GM12878 (cell line): ENCODE measurements around the gene CLPSL1. TPM values are rescaled to one million over a fixed set of nuclear protein-coding genes. Genes with fewer than 3 reads are reported as not detected.

ENCODE experiments used
- ATAC-seq: fragments of 200-7000 bp; cut with Tn5 transposase; 3 replicates; pipeline ENCODE4 v1.9.1; 2020; ENCODE audit warnings: mild to moderate bottlenecking, moderate library complexity
- BruUV-seq: library from RNA; stranded (reverse); fragments of 400-500 nt; replicated peaks from 2 replicates; lab custom pipeline; 2021; lab: Mats Ljungman, UMichigan
- CTCF ChIA-PET: fragments of 300-600 bp; sonication (Branson Sonifier 250); formaldehyde crosslinking; extraction: SDS; loops from one replicate; lab custom pipeline; 2021; ENCODE audit warnings: inconsistent platforms; lab: Yijun Ruan, JAX
- POLR2A ChIA-PET: fragments of 350-600 bp; formaldehyde crosslinking; extraction: SDS; loops from one replicate; lab custom pipeline; 2021; ENCODE audit warnings: inconsistent platforms; lab: Charles Lee
- RAD21 ChIA-PET: fragments of 300-600 bp; sonication (Branson Sonifier 250); formaldehyde crosslinking; loops from one replicate; lab custom pipeline; 2023; ENCODE audit warnings: antibody characterized with exemption; ENCODE audit not compliant: unreplicated experiment; lab: Charles Lee
- SMC1A ChIA-PET: fragments of 300-600 bp; sonication (Branson Sonifier 250); formaldehyde crosslinking; loops from one replicate; lab custom pipeline; 2023; ENCODE audit not compliant: unreplicated experiment, uncharacterized antibody; lab: Charles Lee
- DNase-seq: peaks from one replicate; pipeline ENCODE4 v3.0.0-alpha.2; 2011; ENCODE audit warnings: low read depth, low spot score
- FAIRE-seq: peaks from 3 replicates; lab custom pipeline; 2011; peaks lifted over from hg19 to GRCh38; lab: Jason Lieb, UNC
- H2AFZ ChIP-seq: 2 replicates; pipeline ENCODE4 v1.6.0; 2011; ENCODE audit warnings: low read depth, low read length, control low read depth; ENCODE audit not compliant: control insufficient read depth
- H3K27ac ChIP-seq: 2 replicates; pipeline ENCODE4 v1.5.1; 2011; ENCODE audit warnings: control low read depth; ENCODE audit not compliant: control insufficient read depth, insufficient read depth
- H3K27me3 ChIP-seq, 2 experiments: replicated peaks in 1 of 2; 2 replicates each; pipeline versions ENCODE4 v1.6.0 to v1.6.1; 2011; ENCODE audit warnings: low read length in 1 of 2; ENCODE audit not compliant: control insufficient read depth in 2 of 2, insufficient read depth in 2 of 2
- H3K36me3 ChIP-seq, 2 experiments: 2 replicates each; pipeline ENCODE4 v1.5.1; 2011; ENCODE audit warnings: low read length in 1 of 2; ENCODE audit not compliant: control insufficient read depth in 2 of 2, insufficient read depth in 2 of 2
- H3K4me1 ChIP-seq: 2 replicates; pipeline ENCODE4 v1.6.1; 2011; ENCODE audit warnings: mild to moderate bottlenecking, low read length, moderate library complexity, mixed read lengths; ENCODE audit not compliant: control insufficient read depth, insufficient read depth
- H3K4me2 ChIP-seq: 2 replicates; pipeline ENCODE4 v1.6.0; 2011; ENCODE audit warnings: control low read depth; ENCODE audit not compliant: control insufficient read depth, insufficient read depth
- H3K4me3 ChIP-seq: fragments of 200-600 bp; sonication (generic); 2 replicates; pipeline ENCODE4 v1.5.1; 2016
- H3K79me2 ChIP-seq: 2 replicates; pipeline ENCODE4 v1.6.0; 2011; ENCODE audit warnings: low read length; ENCODE audit not compliant: control insufficient read depth, insufficient read depth
- H3K9ac ChIP-seq: 2 replicates; pipeline ENCODE4 v1.8.0; 2011; ENCODE audit warnings: low read length, control low read depth, mixed read lengths; ENCODE audit not compliant: control insufficient read depth, insufficient read depth
- H3K9me3 ChIP-seq: replicated peaks from 3 replicates; pipeline ENCODE4 v1.5.1; 2011; ENCODE audit warnings: mild to moderate bottlenecking, low read length; ENCODE audit not compliant: control insufficient read depth, insufficient read depth
- H4K20me1 ChIP-seq: 2 replicates; pipeline ENCODE4 v1.6.0; 2011; ENCODE audit not compliant: control insufficient read depth, insufficient read depth
- CBFB ChIP-seq: IDR thresholded peaks from 2 replicates; pipeline ENCODE4 v1.6.1; 2016; ENCODE audit warnings: antibody characterized with exemption, low read depth
- CHD2 ChIP-seq: IDR thresholded peaks from 2 replicates; pipeline ENCODE4 v1.6.1; 2011; ENCODE audit warnings: low read depth, low read length, improper control_type of control experiment, borderline replicate concordance
- CREB1 ChIP-seq: IDR thresholded peaks from 2 replicates; pipeline ENCODE4 v1.6.1; 2012; ENCODE audit warnings: low read depth, mild to moderate bottlenecking, inconsistent platforms
- IRF4 ChIP-seq: IDR thresholded peaks from 2 replicates; pipeline ENCODE4 v1.6.1; 2011; ENCODE audit warnings: low read depth, low read length
- JUNB ChIP-seq: IDR thresholded peaks from 2 replicates; pipeline ENCODE4 v1.6.1; 2016; ENCODE audit warnings: antibody characterized with exemption, mild to moderate bottlenecking
- KDM1A ChIP-seq: fragments of 200-600 bp; sonication (generic); IDR thresholded peaks from 2 replicates; pipeline ENCODE4 v1.6.1; 2016; ENCODE audit warnings: borderline replicate concordance
- NBN ChIP-seq: fragments of 450-650 bp; IDR thresholded peaks from 2 replicates; pipeline ENCODE4 v1.6.1; 2016
- NFYB ChIP-seq: IDR thresholded peaks from 2 replicates; pipeline ENCODE4 v1.6.1; 2011; ENCODE audit warnings: low read depth, mild to moderate bottlenecking, low read length, improper control_type of control experiment, moderate library complexity; ENCODE audit not compliant: insufficient read depth
- NR2F1 ChIP-seq: fragments of 450-650 bp; conservative IDR thresholded peaks from 2 replicates; pipeline ENCODE4 v1.6.1; 2017; ENCODE audit warnings: mild to moderate bottlenecking
- RBBP5 ChIP-seq: fragments of 200-600 bp; sonication (generic); conservative IDR thresholded peaks from 2 replicates; pipeline ENCODE4 v1.6.1; 2016
- RFX5 ChIP-seq: IDR thresholded peaks from 2 replicates; pipeline ENCODE4 v1.6.1; 2011; ENCODE audit warnings: low read depth, low read length, improper control_type of control experiment
- SMC3 ChIP-seq: IDR thresholded peaks from 2 replicates; pipeline ENCODE4 v1.6.1; 2011; ENCODE audit warnings: low read length, improper control_type of control experiment, borderline replicate concordance
- SREBF2 ChIP-seq: IDR thresholded peaks from 2 replicates; pipeline ENCODE4 v1.6.1; 2012; ENCODE audit warnings: mild to moderate bottlenecking, low read length
- TAF1 ChIP-seq: IDR thresholded peaks from 2 replicates; pipeline ENCODE4 v1.6.1; 2011; ENCODE audit warnings: mild to moderate bottlenecking, low read depth, low read length, borderline replicate concordance
- YY1 ChIP-seq: IDR thresholded peaks from 2 replicates; pipeline ENCODE4 v1.6.1; 2011; ENCODE audit warnings: low read depth, mild to moderate bottlenecking, low read length
- ZNF207 ChIP-seq: fragments of 450-650 bp; IDR thresholded peaks from 2 replicates; pipeline ENCODE4 v1.6.1; 2014; ENCODE audit warnings: antibody characterized with exemption, mild to moderate bottlenecking, borderline replicate concordance
- whole genome bisulfite sequencing: methylation state at CpG from one replicate; pipeline ENCODE4 v1.1.6; 2016; ENCODE audit warnings: low lambda C conversion rate; ENCODE audit not compliant: insufficient replicate concordance, insufficient coverage; ENCODE audit errors: missing lambda C conversion rate; 5-methylcytosine and 5-hydroxymethylcytosine counted together
- in situ Hi-C: fragments of 300-500 bp; cut with MboI; formaldehyde crosslinking; loops from 9 replicates; pipeline ENCODE4 v1.14.3; 2018; ENCODE audit warnings: mixed read lengths
- intact Hi-C: fragments of 100-400 bp; cut with micrococcal nuclease; formaldehyde crosslinking; loops from one replicate; pipeline ENCODE4 v1.14.2; 2022; ENCODE audit not compliant: unreplicated experiment
- polyA plus RNA-seq, 11 experiments: library from polyadenylated mRNA; depleted of rRNA in 4 of 11; unstranded in 6 of 11; stranded (reverse) in 5 of 11; fragments of >200 nt; fragmentation: Nextera tagmentation in 4 of 11; fragmentation: Illumina TruSeq in 1 of 11; extraction: Ambion mirVana in 4 of 11; extraction: Trizol in 1 of 11; gene quantifications; 1 replicate in 1 of 11; 2 replicates in 10 of 11; pipeline versions ENCODE4 v1.2.1 to v1.2.3, GENCODE V29; 2011 to 2016; ENCODE audit warnings: inconsistent platforms in 2 of 11, missing spikeins in 2 of 11, low read depth in 1 of 11
- total RNA-seq, 4 experiments: library from RNA; depleted of rRNA in 3 of 4; stranded (reverse); fragments of >200 nt in 3 of 4; fragmentation: Illumina TruSeq in 1 of 4; extraction: Trizol in 1 of 4; gene quantifications; 2 replicates each; pipeline versions ENCODE4 v1.2.1 to v1.2.3, GENCODE V29; 2013 to 2021
- TF ChIP-seq, protein P1 (sequence below): fragments of 450-650 bp; IDR thresholded peaks from 2 replicates; pipeline ENCODE4 v1.6.1; 2017; ENCODE audit warnings: antibody characterized with exemption, mild to moderate bottlenecking, moderate library complexity
- TF ChIP-seq, protein P2 (sequence below): IDR thresholded peaks from 2 replicates; pipeline ENCODE4 v1.6.1; 2011; ENCODE audit warnings: low read depth, mild to moderate bottlenecking, low read length, moderate library complexity, borderline replicate concordance; ENCODE audit errors: extremely low read depth
- TF ChIP-seq, protein P3 (sequence below): fragments of 450-650 bp; IDR thresholded peaks from 2 replicates; pipeline ENCODE4 v1.6.1; 2017; ENCODE audit warnings: borderline replicate concordance

CLPSL1 gene
- total and polyA plus RNA-seq, 10 of the 15 experiments (the other 5 are each of a cell fraction or from before 2014, with no cell fraction given), result not detected

DNA sequence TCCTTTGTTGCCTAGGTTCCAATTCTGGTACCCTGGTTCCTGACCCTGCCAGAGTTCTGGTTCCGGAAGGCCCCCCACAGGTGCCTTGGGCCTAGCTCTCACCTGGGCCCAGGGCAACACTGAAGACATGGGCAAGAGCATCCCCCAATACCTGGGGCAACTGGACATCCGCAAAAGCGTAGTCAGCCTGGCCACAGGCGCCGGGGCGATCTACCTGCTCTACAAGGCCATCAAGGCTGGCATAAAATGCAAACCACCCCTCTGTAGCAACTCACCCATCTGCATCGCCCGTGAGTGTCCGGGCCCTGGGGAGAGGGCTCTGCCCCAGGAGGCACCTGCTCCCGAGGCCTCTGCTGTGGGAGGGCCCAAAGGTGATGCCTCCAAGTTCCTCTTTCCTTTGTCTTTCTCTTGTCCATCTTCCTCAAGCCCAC, 43.8 kb upstream of the CLPSL1 start, which contains the start of gene ARMC12 (continued):
- TF ChIP-seq, protein P1, sequence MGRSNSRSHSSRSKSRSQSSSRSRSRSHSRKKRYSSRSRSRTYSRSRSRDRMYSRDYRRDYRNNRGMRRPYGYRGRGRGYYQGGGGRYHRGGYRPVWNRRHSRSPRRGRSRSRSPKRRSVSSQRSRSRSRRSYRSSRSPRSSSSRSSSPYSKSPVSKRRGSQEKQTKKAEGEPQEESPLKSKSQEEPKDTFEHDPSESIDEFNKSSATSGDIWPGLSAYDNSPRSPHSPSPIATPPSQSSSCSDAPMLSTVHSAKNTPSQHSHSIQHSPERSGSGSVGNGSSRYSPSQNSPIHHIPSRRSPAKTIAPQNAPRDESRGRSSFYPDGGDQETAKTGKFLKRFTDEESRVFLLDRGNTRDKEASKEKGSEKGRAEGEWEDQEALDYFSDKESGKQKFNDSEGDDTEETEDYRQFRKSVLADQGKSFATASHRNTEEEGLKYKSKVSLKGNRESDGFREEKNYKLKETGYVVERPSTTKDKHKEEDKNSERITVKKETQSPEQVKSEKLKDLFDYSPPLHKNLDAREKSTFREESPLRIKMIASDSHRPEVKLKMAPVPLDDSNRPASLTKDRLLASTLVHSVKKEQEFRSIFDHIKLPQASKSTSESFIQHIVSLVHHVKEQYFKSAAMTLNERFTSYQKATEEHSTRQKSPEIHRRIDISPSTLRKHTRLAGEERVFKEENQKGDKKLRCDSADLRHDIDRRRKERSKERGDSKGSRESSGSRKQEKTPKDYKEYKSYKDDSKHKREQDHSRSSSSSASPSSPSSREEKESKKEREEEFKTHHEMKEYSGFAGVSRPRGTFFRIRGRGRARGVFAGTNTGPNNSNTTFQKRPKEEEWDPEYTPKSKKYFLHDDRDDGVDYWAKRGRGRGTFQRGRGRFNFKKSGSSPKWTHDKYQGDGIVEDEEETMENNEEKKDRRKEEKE, result no peak
- no peak for TF ChIP-seq IRF4
- no peak for TF ChIP-seq CREB1
- TF ChIP-seq, all 136 proteins: peak for 0

DNA sequence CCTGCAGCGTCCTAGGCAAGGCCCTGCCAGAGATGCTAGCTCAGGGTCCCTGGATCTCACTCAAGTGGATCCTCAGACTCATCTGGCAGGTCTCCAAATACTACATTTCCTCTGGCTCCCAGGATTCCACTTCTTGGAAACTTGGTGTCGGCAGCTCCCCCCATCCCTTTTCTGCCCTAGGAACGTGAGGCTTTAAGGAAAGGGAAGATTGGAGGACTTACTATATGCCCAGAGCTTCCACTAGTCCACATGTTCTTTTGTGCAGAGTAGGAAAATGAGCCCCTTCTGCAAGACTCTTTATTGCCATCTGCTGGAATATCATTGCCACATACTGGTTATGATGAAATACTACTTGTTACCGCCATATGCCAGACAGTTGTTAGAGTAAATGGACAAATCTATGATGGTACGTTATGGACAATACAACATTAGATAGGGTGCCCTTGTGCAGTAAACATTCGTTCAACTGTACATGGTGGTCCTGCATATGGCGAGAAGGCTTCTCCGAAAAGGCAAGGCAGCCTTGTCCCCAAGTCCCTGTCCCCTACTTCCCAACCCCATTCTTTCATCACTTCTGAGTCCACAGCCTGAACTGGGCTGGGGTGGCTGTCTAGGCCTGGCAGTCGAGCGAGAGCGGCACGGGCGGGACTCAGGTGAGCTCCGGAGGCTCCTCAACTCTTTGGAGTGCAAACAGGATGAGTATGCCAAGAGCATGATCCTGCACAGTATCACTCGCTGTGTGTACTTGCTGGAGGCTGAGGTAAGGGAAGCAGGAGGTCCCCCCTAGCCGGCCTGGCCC, 43.2 kb upstream of the CLPSL1 start:
- H3K27me3 ChIP-seq, result no peaks in the 10 kb centered on the region
- H3K9me3 ChIP-seq, result no peaks in the 10 kb centered on the region
- H3K27ac ChIP-seq, result no peak overlapping the region
- ChIA-PET POLR2A (interaction anchor here (0.6 to 1.3 kb wide), 5 partner anchors 16 to 395 kb away, joined by 3 read pairs; no protein-coding TSS in a partner anchor), SMC1A (interaction anchor here (0.7 to 6.2 kb wide), 24 partner anchors 19 to 439 kb away, joined by 3 to 149 read pairs (median 8); no protein-coding TSS in a partner anchor), RAD21 (interaction anchor here (0.8 to 5.3 kb wide), 21 partner anchors 10 to 439 kb away, joined by 3 to 91 read pairs (median 7); partner anchors contain the start of genes DEF6 and FANCE), CTCF (interaction anchor here (0.5 to 9.7 kb wide), 56 partner anchors 9 to 444 kb away, joined by 3 to 374 read pairs (median 6); partner anchors contain the start of gene FKBP5)
- peak; percentile 93 for FAIRE-seq
- peak; percentile 90 for ATAC-seq
- intact Hi-C loops, result loop anchor here (1.0 to 10.0 kb wide), 5 partner anchors 51 to 393 kb away; partner anchors contain the start of gene PPARD
- H3K4me1 ChIP-seq, result peaks cover 4% of the 10 kb centered on the region
- DNase-seq, result no peak
- H2AFZ ChIP-seq, result peak overlapping the region; percentile 29
- BruUV-seq, result no TSS peak
- no peak overlapping the region for H3K4me2 ChIP-seq
- H3K36me3 ChIP-seq, result no peaks in the 10 kb centered on the region
- WGBS, result 42% methylated on average over 16 of the region's 16 CpGs
- no peaks in the 10 kb centered on the region for H4K20me1 ChIP-seq
- no peak overlapping the region for H3K4me3 ChIP-seq
- in situ Hi-C loops, result loop anchor here (5.0 kb wide), 2 partner anchors 155 to 215 kb away; no protein-coding TSS in a partner anchor
- no peak overlapping the region for H3K9ac ChIP-seq
- no peaks in the 10 kb centered on the region for H3K79me2 ChIP-seq
- TF ChIP-seq JUNB (no peak), NFYB (no peak), NR2F1 (no peak), SMC3 (peak; percentile 96), RFX5 (no peak), CBFB (no peak), ZNF207 (no peak), YY1 (peak; percentile 59), NBN (no peak), KDM1A (no peak), CHD2 (no peak), TAF1 (no peak), SREBF2 (no peak), RBBP5 (no peak)
- TF ChIP-seq, protein P2, sequence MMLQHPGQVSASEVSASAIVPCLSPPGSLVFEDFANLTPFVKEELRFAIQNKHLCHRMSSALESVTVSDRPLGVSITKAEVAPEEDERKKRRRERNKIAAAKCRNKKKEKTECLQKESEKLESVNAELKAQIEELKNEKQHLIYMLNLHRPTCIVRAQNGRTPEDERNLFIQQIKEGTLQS, result peak; percentile 30; the same call in 1 of the 2 replicates
- TF ChIP-seq, protein P3, sequence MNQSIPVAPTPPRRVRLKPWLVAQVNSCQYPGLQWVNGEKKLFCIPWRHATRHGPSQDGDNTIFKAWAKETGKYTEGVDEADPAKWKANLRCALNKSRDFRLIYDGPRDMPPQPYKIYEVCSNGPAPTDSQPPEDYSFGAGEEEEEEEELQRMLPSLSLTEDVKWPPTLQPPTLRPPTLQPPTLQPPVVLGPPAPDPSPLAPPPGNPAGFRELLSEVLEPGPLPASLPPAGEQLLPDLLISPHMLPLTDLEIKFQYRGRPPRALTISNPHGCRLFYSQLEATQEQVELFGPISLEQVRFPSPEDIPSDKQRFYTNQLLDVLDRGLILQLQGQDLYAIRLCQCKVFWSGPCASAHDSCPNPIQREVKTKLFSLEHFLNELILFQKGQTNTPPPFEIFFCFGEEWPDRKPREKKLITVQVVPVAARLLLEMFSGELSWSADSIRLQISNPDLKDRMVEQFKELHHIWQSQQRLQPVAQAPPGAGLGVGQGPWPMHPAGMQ, result no peak
